ENCODE results near the gene PPP2R5A.
"Not testable (repeated sequence)": the region's sequence is repeated elsewhere in the genome, so short reads cannot be mapped to it uniquely, and the experiment has no call there.

GRCh38 chr1:212305984-212306452 is 20.8 kb downstream of the PPP2R5A start:
- TF ChIP-seq CTCF, POLR2A, POLR2AphosphoS5 (IDR thresholded peaks at IDR 0.05): not testable (repeated sequence)
